Panc1 (cell line): ENCODE results near the gene SPSB3.

Experiments used
- POLR2AphosphoS5 ChIP-seq: IDR thresholded peaks from 2 replicates; pipeline ENCODE4 v1.6.1; 2012; ENCODE audit warnings: mild to moderate bottlenecking, low read depth, low read length, moderate library complexity
- TCF7L2 ChIP-seq: IDR thresholded peaks from 2 replicates; pipeline ENCODE4 v1.6.1; 2011; ENCODE audit warnings: mild to moderate bottlenecking, low read depth, low read length, inconsistent platforms

- TF ChIP-seq POLR2AphosphoS5 (no peak), TCF7L2 (no peak)
These were observed 37.2 kb upstream of the SPSB3 start for GRCh38 chr16:1819611-1820010.
